H1 (cell line): ENCODE measurements around the gene COX5A. TPM values are rescaled to one million over a fixed set of nuclear protein-coding genes. Genes with fewer than 3 reads are reported as not detected.

Experiments
- CTCF ChIA-PET: fragments of 300-600 bp; sonication (Branson Sonifier 250); formaldehyde crosslinking; loops from one replicate; lab custom pipeline; 2021; ENCODE audit not compliant: partially characterized antibody; lab: Charles Lee
- POLR2A ChIA-PET: fragments of 300-600 bp; sonication (Branson Sonifier 250); formaldehyde crosslinking; loops from one replicate; lab custom pipeline; 2021; ENCODE audit warnings: inconsistent platforms; ENCODE audit not compliant: partially characterized antibody; lab: Charles Lee
- DNase-seq, 2 experiments: peaks; one replicate each; pipeline versions ENCODE4 v3.0.0 to v3.0.0-alpha.2; 2010 to 2022; ENCODE audit warnings: low spot score in 2 of 2, low read depth in 1 of 2, mixed read lengths in 1 of 2
- FAIRE-seq: peaks from 2 replicates; lab custom pipeline; 2011; peaks lifted over from hg19 to GRCh38; lab: Jason Lieb, UNC
- H2AFZ ChIP-seq: 2 replicates; pipeline ENCODE4 v1.8.1; 2012; ENCODE audit warnings: low read length, inconsistent platforms
- H2AK5ac ChIP-seq: 2 replicates; pipeline ENCODE4 v1.6.1; 2013; ENCODE audit warnings: low read depth, low read length
- H2BK120ac ChIP-seq: replicated peaks from 2 replicates; pipeline ENCODE3; 2013; ENCODE audit warnings: low read depth, low read length, inconsistent platforms
- H2BK12ac ChIP-seq: 2 replicates; pipeline ENCODE4 v1.6.1; 2013; ENCODE audit warnings: low read depth, low read length
- H2BK15ac ChIP-seq: 2 replicates; pipeline ENCODE4 v1.6.1; 2013; ENCODE audit warnings: low read length
- H2BK20ac ChIP-seq: 2 replicates; pipeline ENCODE4 v1.6.1; 2013; ENCODE audit warnings: low read length
- H2BK5ac ChIP-seq: 2 replicates; pipeline ENCODE4 v1.6.1; 2013; ENCODE audit warnings: low read depth, low read length
- H3K14ac ChIP-seq: 2 replicates; pipeline ENCODE4 v1.6.1; 2013; ENCODE audit warnings: inconsistent platforms; ENCODE audit not compliant: insufficient read length
- H3K18ac ChIP-seq: 2 replicates; pipeline ENCODE4 v1.6.1; 2013; ENCODE audit warnings: low read length; ENCODE audit errors: extremely low read depth
- H3K23ac ChIP-seq: 2 replicates; pipeline ENCODE4 v1.6.1; 2013; ENCODE audit warnings: inconsistent platforms; ENCODE audit not compliant: insufficient read length
- H3K23me2 ChIP-seq: 2 replicates; pipeline ENCODE4 v1.6.1; 2013; ENCODE audit warnings: low read depth, low read length
- H3K27ac ChIP-seq: 2 replicates; pipeline ENCODE4 v1.6.1; 2011; ENCODE audit warnings: low read depth, low read length, inconsistent platforms
- H3K27me3 ChIP-seq, 4 experiments: replicated peaks in 1 of 4; 1 replicate in 1 of 4; 2 replicates in 3 of 4; pipeline versions ENCODE4 v1.6.1 to v1.8.1; 2011 to 2013; ENCODE audit warnings: low read length in 3 of 4, mild to moderate bottlenecking in 3 of 4, inconsistent platforms in 2 of 4, mixed read lengths in 2 of 4, moderate library complexity in 1 of 4; ENCODE audit not compliant: control insufficient read depth in 3 of 4, insufficient read depth in 3 of 4; ENCODE audit errors: extremely low read depth in 1 of 4
- H3K36me3 ChIP-seq, 4 experiments: 2 replicates each; pipeline versions ENCODE4 v1.6.1 to v1.8.1; 2011 to 2013; ENCODE audit warnings: mild to moderate bottlenecking in 4 of 4, low read length in 3 of 4, moderate library complexity in 2 of 4, control low read depth in 1 of 4, inconsistent platforms in 1 of 4; ENCODE audit not compliant: insufficient read depth in 4 of 4, control insufficient read depth in 2 of 4
- H3K4ac ChIP-seq: replicated peaks from 2 replicates; pipeline ENCODE3; 2013; ENCODE audit warnings: low read length, low read depth, mixed read lengths, inconsistent platforms; ENCODE audit not compliant: insufficient read length
- H3K4me1 ChIP-seq, 4 experiments: replicated peaks in 1 of 4; 1 replicate in 1 of 4; 2 replicates in 3 of 4; pipeline versions ENCODE4 v1.6.1 to v1.8.1; 2011 to 2013; ENCODE audit warnings: low read length in 3 of 4, inconsistent platforms in 2 of 4, mixed read lengths in 1 of 4; ENCODE audit not compliant: insufficient read depth in 4 of 4, control insufficient read depth in 3 of 4
- H3K4me2 ChIP-seq, 2 experiments: 2 replicates each; pipeline versions ENCODE4 v1.6.1 to v1.8.1; 2011 to 2013; ENCODE audit warnings: low read depth in 2 of 2, low read length in 2 of 2, control low read depth in 1 of 2, inconsistent platforms in 1 of 2, mild to moderate bottlenecking in 1 of 2; ENCODE audit not compliant: insufficient read depth in 1 of 2
- H3K4me3 ChIP-seq, 4 experiments: fragments of 200-600, 300-600 bp in 1 of 4; sonication (generic), shearing (Covaris generic), sonication (Bioruptor Twin) in 1 of 4; 2 replicates each; pipeline versions ENCODE4 v1.5.1 to v1.8.1; 2011 to 2016; ENCODE audit warnings: low read length in 4 of 4, low read depth in 3 of 4, control low read depth in 2 of 4, inconsistent platforms in 2 of 4, mild to moderate bottlenecking in 2 of 4, mixed read lengths in 1 of 4, moderate library complexity in 1 of 4; ENCODE audit not compliant: insufficient read depth in 2 of 4; ENCODE audit errors: extremely low read depth in 1 of 4
- H3K56ac ChIP-seq: replicated peaks from 2 replicates; pipeline ENCODE3; 2013; ENCODE audit warnings: low read depth, mild to moderate bottlenecking, mixed read lengths, low read length, inconsistent platforms; ENCODE audit not compliant: insufficient read length
- H3K79me1 ChIP-seq: 2 replicates; pipeline ENCODE4 v1.6.1; 2013; ENCODE audit warnings: low read depth, low read length, control low read depth
- H3K79me2 ChIP-seq, 2 experiments: 2 replicates each; pipeline versions ENCODE4 v1.6.1 to v1.8.1; 2012 to 2013; ENCODE audit warnings: low read length in 2 of 2, mild to moderate bottlenecking in 2 of 2, inconsistent platforms in 1 of 2; ENCODE audit not compliant: insufficient read depth in 2 of 2, control insufficient read depth in 1 of 2
- H3K9ac ChIP-seq, 4 experiments: replicated peaks in 1 of 4; 1 replicate in 1 of 4; 2 replicates in 3 of 4; pipeline versions ENCODE4 v1.6.1 to v1.8.1; 2011 to 2013; ENCODE audit warnings: low read depth in 3 of 4, low read length in 3 of 4, control low read depth in 2 of 4, mild to moderate bottlenecking in 2 of 4, moderate library complexity in 2 of 4, inconsistent platforms in 1 of 4; ENCODE audit errors: extremely low read depth in 1 of 4
- H3K9me3 ChIP-seq, 2 experiments: 2 replicates each; pipeline versions ENCODE4 v1.6.1 to v1.8.1; 2012 to 2013; ENCODE audit warnings: mild to moderate bottlenecking in 2 of 2, moderate library complexity in 2 of 2, control low read depth in 1 of 2, inconsistent platforms in 1 of 2, low read depth in 1 of 2, low read length in 1 of 2, mixed read lengths in 1 of 2; ENCODE audit not compliant: insufficient read depth in 2 of 2
- H4K20me1 ChIP-seq, 2 experiments: replicated peaks in 1 of 2; 2 replicates each; pipeline versions ENCODE3 to v1.8.1; 2011 to 2013; ENCODE audit warnings: inconsistent platforms in 2 of 2, low read length in 2 of 2, mild to moderate bottlenecking in 1 of 2; ENCODE audit not compliant: insufficient read depth in 2 of 2, control insufficient read depth in 1 of 2
- H4K5ac ChIP-seq: 2 replicates; pipeline ENCODE4 v1.6.1; 2013; ENCODE audit warnings: low read length, low read depth, mixed read lengths, inconsistent platforms; ENCODE audit not compliant: insufficient read length
- H4K8ac ChIP-seq: 2 replicates; pipeline ENCODE4 v1.8.0; 2013; ENCODE audit warnings: mild to moderate bottlenecking, moderate library complexity, low read length, inconsistent platforms; ENCODE audit not compliant: insufficient read depth; ENCODE audit errors: extremely low read depth
- H4K91ac ChIP-seq: replicated peaks from 2 replicates; pipeline ENCODE3; 2013; ENCODE audit warnings: low read length, mixed read lengths, inconsistent platforms; ENCODE audit not compliant: insufficient read length
- ATF3 ChIP-seq: IDR thresholded peaks from 2 replicates; pipeline ENCODE4 v1.6.1; 2011; ENCODE audit warnings: low read depth, mild to moderate bottlenecking, low read length; ENCODE audit not compliant: insufficient read depth
- BCL11A ChIP-seq, 2 experiments: IDR thresholded peaks; one replicate each; pipeline ENCODE4 v1.6.1; 2011; ENCODE audit warnings: low read depth in 2 of 2, low read length in 2 of 2, mild to moderate bottlenecking in 2 of 2
- CREB1 ChIP-seq: IDR thresholded peaks from 2 replicates; pipeline ENCODE4 v1.6.1; 2012; ENCODE audit warnings: inconsistent platforms
- E2F6 ChIP-seq: IDR thresholded peaks from 2 replicates; pipeline ENCODE4 v1.6.1; 2012; ENCODE audit warnings: inconsistent platforms
- KDM4A ChIP-seq: IDR thresholded peaks from one replicate; pipeline ENCODE4 v1.7.1; 2012; ENCODE audit warnings: low read depth, mild to moderate bottlenecking, moderate library complexity, low read length, inconsistent platforms; ENCODE audit not compliant: severe bottlenecking
- KDM5A ChIP-seq: fragments of 200-600 bp; IDR thresholded peaks from 2 replicates; pipeline ENCODE4 v1.7.1; 2012; ENCODE audit warnings: mild to moderate bottlenecking, low read length, inconsistent platforms, mixed read lengths
- MAFK ChIP-seq: IDR thresholded peaks from 2 replicates; pipeline ENCODE4 v1.6.1; 2012; ENCODE audit warnings: low read depth, mild to moderate bottlenecking, improper control_type of control experiment, low read length
- PHF8 ChIP-seq: fragments of 200-600 bp; sonication (generic); conservative IDR thresholded peaks from 2 replicates; pipeline ENCODE4 v1.7.1; 2012; ENCODE audit warnings: low read depth, mild to moderate bottlenecking, inconsistent platforms, low read length, moderate library complexity
- POU5F1 ChIP-seq: IDR thresholded peaks from 2 replicates; pipeline ENCODE4 v1.6.1; 2011; ENCODE audit warnings: low read depth, mild to moderate bottlenecking, low read length, moderate library complexity
- SAP30 ChIP-seq: fragments of 300-600 bp; sonication (generic); IDR thresholded peaks from 2 replicates; pipeline ENCODE4 v1.7.1; 2012; ENCODE audit warnings: low read length, moderate library complexity, mild to moderate bottlenecking, inconsistent platforms; ENCODE audit not compliant: insufficient read depth, insufficient replicate concordance
- SIN3A ChIP-seq, 2 experiments: IDR thresholded peaks in 1 of 2; conservative IDR thresholded peaks in 1 of 2; 2 replicates each; pipeline ENCODE4 v1.6.1; 2011 to 2012; ENCODE audit warnings: low read length in 2 of 2, improper control_type of control experiment in 1 of 2, low read depth in 1 of 2, mild to moderate bottlenecking in 1 of 2
- SIX5 ChIP-seq: IDR thresholded peaks from 2 replicates; pipeline ENCODE4 v1.6.1; 2011; ENCODE audit warnings: mild to moderate bottlenecking, low read depth, low read length
- TAF1 ChIP-seq: IDR thresholded peaks from 2 replicates; pipeline ENCODE4 v1.6.1; 2011; ENCODE audit warnings: mild to moderate bottlenecking, low read depth, low read length
- WGBS, 2 experiments: shearing (Covaris generic) in 1 of 2; methylation state at CpG; one replicate each; pipeline versions ENCODE4 v1.1.6 to v1.1.7; 2013 to 2015; ENCODE audit warnings: low lambda C conversion rate in 2 of 2, mixed read lengths in 2 of 2, inconsistent platforms in 1 of 2, low coverage in 1 of 2, missing lambda C conversion rate in 1 of 2; ENCODE audit not compliant: insufficient replicate concordance in 2 of 2, insufficient coverage in 1 of 2, insufficient read length in 1 of 2; ENCODE audit errors: extremely low coverage in 1 of 2, missing lambda C conversion rate in 1 of 2; 5-methylcytosine and 5-hydroxymethylcytosine counted together
- polyA plus RNA-seq, 7 experiments: library from polyadenylated mRNA; depleted of rRNA in 3 of 7; stranded (reverse) in 5 of 7; unstranded in 2 of 7; fragments of >200 nt in 5 of 7; fragments of 200-250 nt in 2 of 7; gene quantifications; 1 replicate in 5 of 7; 2 replicates in 1 of 7; 4 replicates in 1 of 7; pipeline versions ENCODE4 v1.2.1 to v1.2.3, GENCODE V29; 2011 to 2013; ENCODE audit warnings: missing spikeins in 2 of 7, mixed read lengths in 2 of 7
- total RNA-seq: library from RNA; stranded (reverse); fragmentation: NEBNext Ultra II Directional; extraction: Animal tissue kit (Norgen Biotek cat#: 25700); gene quantifications from 2 replicates; pipeline ENCODE4 v1.2.1, GENCODE V29; 2021

COX5A gene
- total and polyA plus RNA-seq, 2 of the 8 experiments (the other 6 are each of a cell fraction or from before 2014, with no cell fraction given), result 270 to 367 TPM

- peaks cover 5 to 33% (median 29%) of the 10 kb centered on the region in 4 experiments for H3K27me3 ChIP-seq
- TF ChIP-seq SIX5, result no peak
- no peak for TF ChIP-seq TAF1
- no peak for TF ChIP-seq SAP30
- TF ChIP-seq PHF8, result no peak
- TF ChIP-seq BCL11A (IDR thresholded peaks at IDR 0.05; ENCODE audit: low read depth in 2 of 2, low read length in 2 of 2), result no peak
- TF ChIP-seq SIN3A (conservative IDR thresholded peaks at IDR 0.05 in 1 of 2, IDR thresholded peaks at IDR 0.05 in 1 of 2; ENCODE audit: low read depth in 1 of 2, low read length in 2 of 2), result no peak
- TF ChIP-seq KDM5A, result no peak
- TF ChIP-seq POU5F1, result no peak
- no peak for TF ChIP-seq MAFK
- no peak for TF ChIP-seq E2F6
- no peak for TF ChIP-seq KDM4A
- TF ChIP-seq CREB1, result no peak
- TF ChIP-seq ATF3, result no peak
Observed at GRCh38 chr15:74960286-74960685, 22.4 kb upstream of the COX5A start.

More at GRCh38 chr15:74960286-74960685, 22.4 kb upstream of the COX5A start:
- Histone ChIP-seq H2BK5ac (no peak overlapping the region), H2AK5ac (no peak overlapping the region), H3K4me1 (peaks cover 0 to 14% (median 8%) of the 10 kb centered on the region in 4 experiments; a peak in 5 of 7 replicates), H3K79me1 (no peaks in the 10 kb centered on the region), H3K4me2 (no peak overlapping the region; a peak in 1 of 4 replicates), H4K91ac (no peak overlapping the region), H2BK20ac (no peak overlapping the region), H3K4me3 (no peak overlapping the region), H3K23me2 (peaks cover 34% of the 10 kb centered on the region), H2BK12ac (no peak overlapping the region), H4K5ac (no peak overlapping the region), H3K56ac (no peak overlapping the region), H4K8ac (no peak overlapping the region), H4K20me1 (no peaks in the 10 kb centered on the region), H3K9ac (no peak overlapping the region), H3K9me3 (no peaks in the 10 kb centered on the region), H2BK15ac (no peak overlapping the region), H3K79me2 (peaks cover 0 to 5% of the 10 kb centered on the region in 2 experiments; a peak in 2 of 4 replicates), H2AFZ (no peak overlapping the region), H3K23ac (no peak overlapping the region), H3K18ac (no peak overlapping the region), H3K4ac (no peak overlapping the region), H3K14ac (no peak overlapping the region), H2BK120ac (no peak overlapping the region), H3K27ac (no peak overlapping the region), H3K36me3 (no peaks in the 10 kb centered on the region)
- ChIA-PET POLR2A (interaction anchor here (1.0 to 5.7 kb wide), 5 partner anchors 9 to 63 kb away, joined by 3 to 29 read pairs (median 7); partner anchors contain the start of genes COX5A and PPCDC), CTCF (interaction anchor here (0.6 to 1.8 kb wide), 8 partner anchors 8 to 124 kb away, joined by 3 to 6 read pairs (median 3); no protein-coding TSS in a partner anchor)
- no peak for DNase-seq
- 80% methylated on average over 1 of the region's 1 CpG; no CpG with 5 or more reads in 1 of the 2 experiments for WGBS, 2 experiments
- no peak for FAIRE-seq
